Measurements from ENCODE around the gene KIT. TPM values are rescaled to one million over a fixed set of nuclear protein-coding genes. Genes with fewer than 3 reads are reported as not detected.

The KIT gene
- total RNA-seq: 12.8 and 28.3 TPM in 2 replicates

GRCh38 chr4:54657551-54658251, at the start of gene KIT:
KIT (plus strand) TSS chr4:54657957; CDS start chr4:54658015, 58 bp downstream.

Data from thoracic aorta endothelial cell (primary cell).